ENCODE data around the gene WEE1. TPM values are rescaled to one million over a fixed set of nuclear protein-coding genes. Genes with fewer than 3 reads are reported as not detected.

Gene WEE1
- total RNA-seq, 1 donor from 2014 or later = 105 TPM

- no peak for TF ChIP-seq CTCF (conservative IDR thresholded peaks at IDR 0.05; ENCODE audit: low read depth, low read length)
- H3K4me3 ChIP-seq (ENCODE audit: low read depth, low read length) = no peak overlapping the region
- DNase-seq (ENCODE audit: low read depth) = no peak
Measured at GRCh38 chr11:9639099-9639498, 65.6 kb downstream of the WEE1 start.

Other genes starting within 250 kb of the WEE1 start
- gene IPO7, start 189.0 kb upstream of the WEE1 start, total RNA-seq = 57.5 and 60.6 TPM in 2 replicates
- gene ZNF143, start 112.7 kb upstream of the WEE1 start, total RNA-seq = 17.8 and 38.7 TPM in 2 replicates
- 15.2 and 15.5 TPM in 2 replicates for gene SWAP70, start 90.4 kb downstream of the WEE1 start, total RNA-seq